WTC11 (cell line): ENCODE results near the gene TRIML2. TPM values are rescaled to one million over a fixed set of nuclear protein-coding genes. Genes with fewer than 3 reads are reported as not detected.
A peak's percentile ranks its signal among the peaks of the same experiment; 100 is the strongest.

Experiments
- ATAC-seq: fragments of 200-7000 bp; cut with Tn5 transposase; 2 replicates; pipeline ENCODE4 v1.10.0; 2021; ENCODE audit warnings: mild to moderate bottlenecking, moderate library complexity
- CTCF ChIA-PET: fragments of 300-600 bp; sonication (Branson Sonifier 250); formaldehyde crosslinking; loops from one replicate; lab custom pipeline; 2021; ENCODE audit warnings: antibody characterized with exemption; lab: Charles Lee
- POLR2A ChIA-PET: fragments of 350-600 bp; sonication (Branson Sonifier 250); formaldehyde crosslinking; loops from one replicate; lab custom pipeline; 2021; ENCODE audit warnings: antibody characterized with exemption; lab: Charles Lee
- DNase-seq: peaks from one replicate; pipeline ENCODE4 v3.0.0; 2021; ENCODE audit warnings: low spot score
- H3K27ac Mint-ChIP-seq: 2 replicates; pipeline ENCODE4 v1.8.0; 2021; ENCODE audit warnings: mixed read lengths
- H3K27me3 Mint-ChIP-seq: 2 replicates; pipeline ENCODE4 v1.8.0; 2021; ENCODE audit warnings: low read depth, mild to moderate bottlenecking, moderate library complexity, mixed read lengths
- H3K36me3 Mint-ChIP-seq: 2 replicates; pipeline ENCODE4 v1.8.0; 2021; ENCODE audit warnings: mixed read lengths
- H3K4me1 Mint-ChIP-seq: 2 replicates; pipeline ENCODE4 v1.8.0; 2022; ENCODE audit warnings: mixed read lengths
- H3K4me3 Mint-ChIP-seq: 2 replicates; pipeline ENCODE4 v1.8.0; 2021; ENCODE audit warnings: mild to moderate bottlenecking, moderate library complexity, mixed read lengths
- H3K9me3 Mint-ChIP-seq: 2 replicates; pipeline ENCODE4 v1.8.0; 2021; ENCODE audit warnings: mixed read lengths
- E2F1 ChIP-seq: sonication (generic); formaldehyde crosslinking; IDR thresholded peaks from 2 replicates; pipeline ENCODE4 v1.8.0; 2022; ENCODE audit warnings: mild to moderate bottlenecking, missing genetic modification reagents
- ETV6 ChIP-seq: sonication (generic); formaldehyde crosslinking; IDR thresholded peaks from 2 replicates; pipeline ENCODE4 v1.8.1; 2022; ENCODE audit warnings: mild to moderate bottlenecking, missing genetic modification reagents
- FOXP4 ChIP-seq: sonication (generic); formaldehyde crosslinking; IDR thresholded peaks from 2 replicates; pipeline ENCODE4 v1.8.0; 2022; ENCODE audit warnings: mild to moderate bottlenecking, missing genetic modification reagents
- JUN ChIP-seq: sonication (generic); formaldehyde crosslinking; IDR thresholded peaks from 2 replicates; pipeline ENCODE4 v1.8.0; 2023; ENCODE audit warnings: mild to moderate bottlenecking, missing genetic modification reagents
- KAT7 ChIP-seq: sonication (generic); formaldehyde crosslinking; IDR thresholded peaks from 2 replicates; pipeline ENCODE4 v1.8.1; 2023; ENCODE audit warnings: missing genetic modification reagents, mild to moderate bottlenecking, borderline replicate concordance
- NR1H2 ChIP-seq: sonication (generic); formaldehyde crosslinking; IDR thresholded peaks from 2 replicates; pipeline ENCODE4 v1.9.0; 2021; ENCODE audit warnings: mild to moderate bottlenecking, moderate library complexity, missing genetic modification reagents
- NR3C1 ChIP-seq: sonication (generic); formaldehyde crosslinking; conservative IDR thresholded peaks from 2 replicates; pipeline ENCODE4 v1.8.1; 2023; ENCODE audit warnings: low read depth, mild to moderate bottlenecking, missing genetic modification reagents
- RORB ChIP-seq: fragments of 250-450 bp; sonication (Bioruptor Pico); IDR thresholded peaks from 2 replicates; pipeline ENCODE4 v1.9.0; 2021; ENCODE audit warnings: mild to moderate bottlenecking
- SOX15 ChIP-seq: fragments of 250-450 bp; sonication (Bioruptor Pico); IDR thresholded peaks from 2 replicates; pipeline ENCODE4 v1.9.0; 2021; ENCODE audit warnings: mild to moderate bottlenecking
- TCF7 ChIP-seq: sonication (generic); formaldehyde crosslinking; IDR thresholded peaks from 2 replicates; pipeline ENCODE4 v1.8.0; 2022; ENCODE audit warnings: mild to moderate bottlenecking, low read depth, missing genetic modification reagents, moderate library complexity
- ZBTB43 ChIP-seq: sonication (generic); formaldehyde crosslinking; IDR thresholded peaks from 2 replicates; pipeline ENCODE4 v1.8.1; 2023; ENCODE audit warnings: mild to moderate bottlenecking, missing genetic modification reagents
- ZNF121 ChIP-seq: sonication (generic); formaldehyde crosslinking; IDR thresholded peaks from 2 replicates; pipeline ENCODE4 v1.8.0; 2023; ENCODE audit warnings: missing genetic modification reagents
- ZNF219 ChIP-seq: sonication (generic); formaldehyde crosslinking; IDR thresholded peaks from 2 replicates; pipeline ENCODE4 v1.8.0; 2023; ENCODE audit warnings: missing genetic modification reagents, mild to moderate bottlenecking, borderline replicate concordance
- ZNF232 ChIP-seq: sonication (generic); formaldehyde crosslinking; IDR thresholded peaks from 2 replicates; pipeline ENCODE4 v1.8.0; 2022; ENCODE audit warnings: mild to moderate bottlenecking, missing genetic modification reagents
- ZNF317 ChIP-seq: sonication (generic); formaldehyde crosslinking; IDR thresholded peaks from 2 replicates; pipeline ENCODE4 v1.8.1; 2023; ENCODE audit warnings: low read depth, mild to moderate bottlenecking, moderate library complexity, missing genetic modification reagents, borderline replicate concordance
- ZNF396 ChIP-seq: fragments of 250-450 bp; sonication (Bioruptor Pico); IDR thresholded peaks from 2 replicates; pipeline ENCODE4 v1.8.0; 2021; ENCODE audit warnings: mild to moderate bottlenecking, moderate library complexity, borderline replicate concordance
- ZNF671 ChIP-seq: fragments of 250-450 bp; sonication (Bioruptor Pico); IDR thresholded peaks from 2 replicates; pipeline ENCODE4 v1.8.0; 2021; ENCODE audit warnings: mild to moderate bottlenecking
- total RNA-seq: library from RNA; stranded (reverse); gene quantifications from 3 replicates; pipeline ENCODE4 v1.2.3, GENCODE V29; 2021
- TF ChIP-seq, protein P1 (sequence below): fragments of 250-450 bp; sonication (Bioruptor Pico); IDR thresholded peaks from 2 replicates; pipeline ENCODE4 v1.9.0; 2021; ENCODE audit warnings: mild to moderate bottlenecking, borderline replicate concordance
- TF ChIP-seq, protein P2 (sequence below): sonication (generic); formaldehyde crosslinking; IDR thresholded peaks from 2 replicates; pipeline ENCODE4 v1.8.1; 2022; ENCODE audit warnings: missing genetic modification reagents, borderline replicate concordance
- TF ChIP-seq, protein P3 (sequence below): sonication (generic); formaldehyde crosslinking; IDR thresholded peaks from 2 replicates; pipeline ENCODE4 v1.8.1; 2022; ENCODE audit warnings: mild to moderate bottlenecking, missing genetic modification reagents, moderate library complexity, borderline replicate concordance
- TF ChIP-seq, protein P4 (sequence below): sonication (generic); formaldehyde crosslinking; IDR thresholded peaks from 2 replicates; pipeline ENCODE4 v1.8.0; 2022; ENCODE audit warnings: missing genetic modification reagents

Gene TRIML2
- total RNA-seq, 1 experiment from 2014 or later: 115 TPM

GRCh38 chr4:188130355-188130754, 21.0 kb upstream of the TRIML2 start (continued):
- TF ChIP-seq, protein P1, sequence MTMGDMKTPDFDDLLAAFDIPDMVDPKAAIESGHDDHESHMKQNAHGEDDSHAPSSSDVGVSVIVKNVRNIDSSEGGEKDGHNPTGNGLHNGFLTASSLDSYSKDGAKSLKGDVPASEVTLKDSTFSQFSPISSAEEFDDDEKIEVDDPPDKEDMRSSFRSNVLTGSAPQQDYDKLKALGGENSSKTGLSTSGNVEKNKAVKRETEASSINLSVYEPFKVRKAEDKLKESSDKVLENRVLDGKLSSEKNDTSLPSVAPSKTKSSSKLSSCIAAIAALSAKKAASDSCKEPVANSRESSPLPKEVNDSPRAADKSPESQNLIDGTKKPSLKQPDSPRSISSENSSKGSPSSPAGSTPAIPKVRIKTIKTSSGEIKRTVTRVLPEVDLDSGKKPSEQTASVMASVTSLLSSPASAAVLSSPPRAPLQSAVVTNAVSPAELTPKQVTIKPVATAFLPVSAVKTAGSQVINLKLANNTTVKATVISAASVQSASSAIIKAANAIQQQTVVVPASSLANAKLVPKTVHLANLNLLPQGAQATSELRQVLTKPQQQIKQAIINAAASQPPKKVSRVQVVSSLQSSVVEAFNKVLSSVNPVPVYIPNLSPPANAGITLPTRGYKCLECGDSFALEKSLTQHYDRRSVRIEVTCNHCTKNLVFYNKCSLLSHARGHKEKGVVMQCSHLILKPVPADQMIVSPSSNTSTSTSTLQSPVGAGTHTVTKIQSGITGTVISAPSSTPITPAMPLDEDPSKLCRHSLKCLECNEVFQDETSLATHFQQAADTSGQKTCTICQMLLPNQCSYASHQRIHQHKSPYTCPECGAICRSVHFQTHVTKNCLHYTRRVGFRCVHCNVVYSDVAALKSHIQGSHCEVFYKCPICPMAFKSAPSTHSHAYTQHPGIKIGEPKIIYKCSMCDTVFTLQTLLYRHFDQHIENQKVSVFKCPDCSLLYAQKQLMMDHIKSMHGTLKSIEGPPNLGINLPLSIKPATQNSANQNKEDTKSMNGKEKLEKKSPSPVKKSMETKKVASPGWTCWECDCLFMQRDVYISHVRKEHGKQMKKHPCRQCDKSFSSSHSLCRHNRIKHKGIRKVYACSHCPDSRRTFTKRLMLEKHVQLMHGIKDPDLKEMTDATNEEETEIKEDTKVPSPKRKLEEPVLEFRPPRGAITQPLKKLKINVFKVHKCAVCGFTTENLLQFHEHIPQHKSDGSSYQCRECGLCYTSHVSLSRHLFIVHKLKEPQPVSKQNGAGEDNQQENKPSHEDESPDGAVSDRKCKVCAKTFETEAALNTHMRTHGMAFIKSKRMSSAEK (CRISPR knock-in tag): no peak
- TF ChIP-seq ZNF396 (no peak), ZNF317 (CRISPR knock-in tag) (no peak), SOX15 (CRISPR knock-in tag) (no peak), NR3C1 (CRISPR knock-in tag) (no peak), ZBTB43 (CRISPR knock-in tag) (no peak), ZNF219 (CRISPR knock-in tag) (no peak), ETV6 (CRISPR knock-in tag) (no peak), FOXP4 (CRISPR knock-in tag) (no peak), ZNF671 (no peak)
- TF ChIP-seq, protein P2, sequence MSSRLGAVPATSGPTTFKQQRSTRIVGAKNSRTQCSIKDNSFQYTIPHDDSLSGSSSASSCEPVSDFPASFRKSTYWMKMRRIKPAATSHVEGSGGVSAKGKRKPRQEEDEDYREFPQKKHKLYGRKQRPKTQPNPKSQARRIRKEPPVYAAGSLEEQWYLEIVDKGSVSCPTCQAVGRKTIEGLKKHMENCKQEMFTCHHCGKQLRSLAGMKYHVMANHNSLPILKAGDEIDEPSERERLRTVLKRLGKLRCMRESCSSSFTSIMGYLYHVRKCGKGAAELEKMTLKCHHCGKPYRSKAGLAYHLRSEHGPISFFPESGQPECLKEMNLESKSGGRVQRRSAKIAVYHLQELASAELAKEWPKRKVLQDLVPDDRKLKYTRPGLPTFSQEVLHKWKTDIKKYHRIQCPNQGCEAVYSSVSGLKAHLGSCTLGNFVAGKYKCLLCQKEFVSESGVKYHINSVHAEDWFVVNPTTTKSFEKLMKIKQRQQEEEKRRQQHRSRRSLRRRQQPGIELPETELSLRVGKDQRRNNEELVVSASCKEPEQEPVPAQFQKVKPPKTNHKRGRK (CRISPR knock-in tag): no peak

DNA sequence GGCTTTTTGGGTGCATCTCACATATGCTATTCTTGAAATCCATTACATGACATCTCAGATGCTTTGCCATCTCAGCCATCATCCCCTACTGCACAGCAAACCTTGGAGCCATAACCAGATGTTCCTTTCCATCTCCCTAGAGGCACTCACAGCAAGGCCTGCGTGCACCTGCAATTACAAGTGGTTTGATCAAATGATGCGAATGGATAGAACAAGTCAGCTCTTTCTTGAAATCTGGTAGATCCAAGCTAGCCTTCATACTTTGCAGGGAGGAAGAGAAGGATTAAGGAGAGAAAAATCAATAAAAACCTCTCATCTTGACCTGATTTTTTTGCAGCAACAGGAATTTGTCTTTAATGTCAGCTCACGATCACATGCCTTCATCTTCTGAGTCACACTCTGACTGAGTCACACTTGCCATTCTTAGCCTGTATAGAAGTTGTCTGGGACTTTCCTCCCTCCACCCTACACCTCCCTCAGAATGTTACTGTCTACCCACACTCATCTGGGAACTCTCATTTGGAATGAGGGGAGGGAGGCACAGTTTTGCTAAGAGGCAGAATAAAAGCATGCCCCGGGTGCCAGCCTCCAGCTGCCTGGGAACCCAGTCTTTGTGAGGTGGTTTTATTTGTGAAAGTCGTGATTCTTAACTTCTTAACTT, 17.9 kb upstream of the TRIML2 start:
- peak overlapping the region; percentile 7 for H3K27ac Mint-ChIP-seq
- H3K9me3 Mint-ChIP-seq: peaks cover 7% of the 10 kb centered on the region; the same call in 1 of the 2 replicates
- peaks cover 33% of the 10 kb centered on the region for H3K4me1 Mint-ChIP-seq
- DNase-seq: no peak
- no peaks in the 10 kb centered on the region for H3K27me3 Mint-ChIP-seq
- ChIA-PET POLR2A (no interaction called here), CTCF (no interaction called here)
- ATAC-seq: no peak
- no peak overlapping the region for H3K4me3 Mint-ChIP-seq
- H3K36me3 Mint-ChIP-seq: no peaks in the 10 kb centered on the region
- TF ChIP-seq NR1H2 (CRISPR knock-in tag) (no peak), E2F1 (CRISPR knock-in tag) (no peak), RORB (CRISPR knock-in tag) (no peak), JUN (CRISPR knock-in tag) (no peak), TCF7 (no peak), ZNF232 (CRISPR knock-in tag) (no peak), KAT7 (CRISPR knock-in tag) (no peak), ZNF121 (CRISPR knock-in tag) (no peak), ZNF671 (no peak)
- TF ChIP-seq, protein P3, sequence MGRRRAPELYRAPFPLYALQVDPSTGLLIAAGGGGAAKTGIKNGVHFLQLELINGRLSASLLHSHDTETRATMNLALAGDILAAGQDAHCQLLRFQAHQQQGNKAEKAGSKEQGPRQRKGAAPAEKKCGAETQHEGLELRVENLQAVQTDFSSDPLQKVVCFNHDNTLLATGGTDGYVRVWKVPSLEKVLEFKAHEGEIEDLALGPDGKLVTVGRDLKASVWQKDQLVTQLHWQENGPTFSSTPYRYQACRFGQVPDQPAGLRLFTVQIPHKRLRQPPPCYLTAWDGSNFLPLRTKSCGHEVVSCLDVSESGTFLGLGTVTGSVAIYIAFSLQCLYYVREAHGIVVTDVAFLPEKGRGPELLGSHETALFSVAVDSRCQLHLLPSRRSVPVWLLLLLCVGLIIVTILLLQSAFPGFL (CRISPR knock-in tag): no peak
- TF ChIP-seq, protein P4, sequence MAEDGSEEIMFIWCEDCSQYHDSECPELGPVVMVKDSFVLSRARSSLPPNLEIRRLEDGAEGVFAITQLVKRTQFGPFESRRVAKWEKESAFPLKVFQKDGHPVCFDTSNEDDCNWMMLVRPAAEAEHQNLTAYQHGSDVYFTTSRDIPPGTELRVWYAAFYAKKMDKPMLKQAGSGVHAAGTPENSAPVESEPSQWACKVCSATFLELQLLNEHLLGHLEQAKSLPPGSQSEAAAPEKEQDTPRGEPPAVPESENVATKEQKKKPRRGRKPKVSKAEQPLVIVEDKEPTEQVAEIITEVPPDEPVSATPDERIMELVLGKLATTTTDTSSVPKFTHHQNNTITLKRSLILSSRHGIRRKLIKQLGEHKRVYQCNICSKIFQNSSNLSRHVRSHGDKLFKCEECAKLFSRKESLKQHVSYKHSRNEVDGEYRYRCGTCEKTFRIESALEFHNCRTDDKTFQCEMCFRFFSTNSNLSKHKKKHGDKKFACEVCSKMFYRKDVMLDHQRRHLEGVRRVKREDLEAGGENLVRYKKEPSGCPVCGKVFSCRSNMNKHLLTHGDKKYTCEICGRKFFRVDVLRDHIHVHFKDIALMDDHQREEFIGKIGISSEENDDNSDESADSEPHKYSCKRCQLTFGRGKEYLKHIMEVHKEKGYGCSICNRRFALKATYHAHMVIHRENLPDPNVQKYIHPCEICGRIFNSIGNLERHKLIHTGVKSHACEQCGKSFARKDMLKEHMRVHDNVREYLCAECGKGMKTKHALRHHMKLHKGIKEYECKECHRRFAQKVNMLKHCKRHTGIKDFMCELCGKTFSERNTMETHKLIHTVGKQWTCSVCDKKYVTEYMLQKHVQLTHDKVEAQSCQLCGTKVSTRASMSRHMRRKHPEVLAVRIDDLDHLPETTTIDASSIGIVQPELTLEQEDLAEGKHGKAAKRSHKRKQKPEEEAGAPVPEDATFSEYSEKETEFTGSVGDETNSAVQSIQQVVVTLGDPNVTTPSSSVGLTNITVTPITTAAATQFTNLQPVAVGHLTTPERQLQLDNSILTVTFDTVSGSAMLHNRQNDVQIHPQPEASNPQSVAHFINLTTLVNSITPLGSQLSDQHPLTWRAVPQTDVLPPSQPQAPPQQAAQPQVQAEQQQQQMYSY (CRISPR knock-in tag): no peak
